ENCODE results near the gene SGF29.
"Not testable (repeated sequence)": the region's sequence is repeated elsewhere in the genome, so short reads cannot be mapped to it uniquely, and the experiment has no call there.

SGF29 gene

DNA sequence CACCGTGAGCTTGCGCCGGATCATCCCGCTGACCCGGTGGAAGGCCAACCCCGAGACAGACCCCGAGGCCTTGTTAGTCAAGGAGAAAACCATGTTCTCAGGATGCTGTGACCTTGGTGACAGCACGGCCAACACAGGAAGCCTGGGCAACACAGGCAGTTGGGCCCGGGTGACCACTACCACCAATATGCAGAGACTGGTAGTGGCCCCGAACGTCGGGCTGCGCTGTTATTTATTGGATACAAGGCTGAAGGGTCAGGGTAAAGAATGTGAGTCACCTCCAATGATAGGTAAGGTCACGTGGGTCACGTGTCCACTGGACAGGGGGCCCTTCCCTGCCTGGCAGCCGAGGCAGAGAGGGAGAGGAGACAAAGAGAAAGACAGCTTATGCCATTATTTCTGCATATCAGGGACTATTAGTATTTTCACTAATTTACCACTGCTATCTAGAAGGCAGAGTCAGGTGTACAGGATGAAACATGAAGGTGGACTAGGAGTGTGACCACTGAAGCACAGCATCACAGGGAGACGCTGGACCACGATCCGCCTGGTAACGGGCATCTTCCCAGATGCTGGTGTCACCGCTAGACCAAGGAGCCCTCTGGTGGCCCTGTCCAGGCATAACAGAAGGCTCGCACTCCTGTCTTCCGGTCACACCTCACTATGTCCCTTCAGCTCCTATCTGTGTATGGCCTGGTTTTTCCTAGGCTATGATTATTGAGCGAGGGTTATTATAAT lies 61.9 kb downstream of the SGF29 start:
- DNase-seq = peak; percentile 38

DNA sequence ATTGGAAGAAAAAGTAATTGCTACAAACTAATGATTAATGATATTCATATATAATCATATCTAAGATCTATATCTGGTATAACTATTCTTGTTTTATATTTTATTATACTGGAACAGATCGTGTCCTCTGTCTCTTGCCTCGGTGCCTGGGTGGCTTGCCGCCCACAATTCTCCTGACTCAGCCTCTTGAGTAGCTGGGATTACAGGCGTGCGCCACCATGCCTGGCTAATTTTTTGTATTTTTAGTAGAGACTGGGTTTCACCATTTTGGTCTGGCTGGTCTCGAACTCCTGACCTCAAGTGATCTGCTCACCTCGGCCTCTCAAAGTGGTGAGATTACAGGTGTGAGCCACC lies 62.5 kb downstream of the SGF29 start:
- not testable (repeated sequence) for DNase-seq

DNA sequence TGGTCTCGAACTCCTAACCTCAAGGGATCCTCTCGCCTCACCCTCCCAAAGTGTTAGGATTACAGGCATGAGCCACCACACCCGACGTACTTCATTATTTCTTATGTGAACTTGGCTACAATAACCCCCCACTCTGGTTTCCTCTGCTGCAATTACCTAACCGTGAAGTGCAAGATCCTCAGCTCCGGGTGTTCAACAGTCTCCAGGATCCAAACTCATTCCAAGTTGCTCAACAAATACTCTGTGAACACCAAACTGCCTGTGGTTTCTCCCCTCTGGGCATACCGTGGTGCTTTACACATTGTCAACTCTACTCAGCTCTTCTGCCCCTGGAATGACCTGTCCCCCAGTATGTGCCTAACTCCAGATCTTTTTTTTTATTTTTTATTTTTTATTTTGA lies 62.9 kb downstream of the SGF29 start:
- DNase-seq = no peak

DNA sequence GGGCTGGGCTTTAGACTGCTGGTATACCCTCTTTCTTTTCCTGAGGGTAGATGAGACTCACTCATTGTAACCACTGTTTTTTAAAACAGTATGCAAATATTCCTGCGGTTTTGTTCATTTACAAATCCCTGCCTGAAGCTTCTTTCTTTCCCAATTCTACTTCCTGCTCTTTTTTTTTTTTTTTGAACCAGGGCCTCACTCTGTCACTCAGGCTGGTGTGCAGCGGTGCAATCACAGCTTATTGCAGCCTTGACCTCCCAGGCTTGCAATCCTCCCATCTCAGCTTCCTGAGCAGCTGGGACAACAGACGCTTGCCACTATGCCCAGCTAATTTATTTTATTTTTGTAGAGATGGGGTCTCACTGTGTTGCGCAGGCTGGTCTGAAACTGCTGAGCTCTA lies 64.2 kb downstream of the SGF29 start:
- DNase-seq = no peak

DNA sequence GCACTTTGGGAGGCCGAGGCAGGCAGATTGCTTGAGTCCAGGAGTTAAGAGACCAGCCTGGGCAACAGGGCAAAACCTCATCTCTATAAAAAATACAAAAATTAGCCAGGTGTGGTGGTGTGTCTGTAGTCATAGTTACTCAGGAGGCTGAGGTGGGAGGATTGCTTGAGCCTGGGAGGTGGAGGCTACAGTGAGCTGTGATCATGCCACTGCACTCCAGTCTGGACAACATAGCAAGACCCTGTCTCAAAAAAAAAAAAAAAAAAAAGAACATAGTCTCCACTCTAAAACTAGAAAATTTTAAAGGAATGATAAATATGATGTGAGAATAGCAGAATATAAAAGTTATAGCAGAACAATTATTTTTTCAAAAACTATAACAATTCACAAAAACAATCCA lies 66.6 kb downstream of the SGF29 start:
- DNase-seq = not testable (repeated sequence)

DNA sequence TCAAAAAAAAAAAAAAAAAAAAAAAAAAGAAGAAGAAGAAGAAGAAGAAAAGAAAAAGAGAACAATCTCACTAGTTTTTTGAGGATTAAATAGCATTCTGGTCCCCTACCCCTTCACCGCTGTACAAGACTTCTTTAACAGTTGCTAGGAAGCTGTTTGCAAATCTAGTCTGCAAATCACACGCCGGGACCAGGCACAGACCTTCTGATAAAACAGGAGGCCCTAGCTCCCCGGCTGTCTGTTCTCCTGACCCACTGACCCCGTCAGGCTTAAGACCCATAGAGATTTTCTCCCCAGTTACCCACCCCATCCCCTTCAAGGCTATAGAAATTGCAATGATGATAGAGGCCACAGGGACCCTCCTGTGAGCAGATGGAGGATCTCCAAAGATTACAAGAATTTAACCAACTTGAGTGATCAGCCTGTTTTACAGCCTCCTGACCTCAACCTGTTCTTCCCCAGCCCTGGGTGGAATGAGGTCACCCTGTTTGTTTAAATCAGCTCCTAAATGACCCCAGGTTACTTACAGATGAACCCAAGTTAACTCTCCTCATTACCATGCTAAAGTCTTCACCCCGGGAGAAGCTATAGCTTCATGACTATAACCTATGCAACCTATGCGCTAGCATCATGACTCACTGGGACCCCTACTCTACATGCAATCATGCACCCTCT lies 67.9 kb downstream of the SGF29 start:
- no peak for DNase-seq

DNA sequence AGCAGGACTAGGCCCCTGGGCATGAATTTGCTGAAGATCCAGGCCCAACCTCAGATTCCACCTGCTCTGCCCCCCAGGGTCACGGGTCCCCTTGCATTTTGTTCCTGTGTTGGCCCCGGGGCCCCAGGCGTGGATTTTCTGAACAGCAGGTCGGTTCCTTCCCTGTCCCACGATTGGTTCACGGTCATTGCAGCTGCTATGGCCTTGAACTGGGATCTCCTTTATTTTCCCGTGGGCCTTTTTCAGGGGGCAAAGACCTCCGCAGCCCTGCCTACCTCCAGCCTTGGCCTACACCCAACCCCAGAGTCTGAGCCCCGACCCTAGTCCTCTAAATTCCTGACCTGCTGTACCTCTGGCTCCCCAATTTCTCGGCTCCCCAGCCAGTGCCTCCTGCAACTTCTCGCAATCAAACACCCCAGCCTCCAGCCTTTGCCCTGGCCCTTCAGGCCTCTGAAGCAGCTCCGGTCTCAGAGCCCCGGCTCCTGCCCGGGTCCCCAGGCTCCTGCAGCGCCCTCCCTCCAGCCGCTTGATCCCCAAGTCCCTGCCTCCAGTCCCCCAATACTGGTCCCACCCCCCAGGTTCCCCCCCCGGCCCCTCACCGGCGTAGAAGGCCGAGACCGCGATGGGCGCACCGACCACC lies 68.9 kb downstream of the SGF29 start:
- DNase-seq = not testable (repeated sequence)

DNA sequence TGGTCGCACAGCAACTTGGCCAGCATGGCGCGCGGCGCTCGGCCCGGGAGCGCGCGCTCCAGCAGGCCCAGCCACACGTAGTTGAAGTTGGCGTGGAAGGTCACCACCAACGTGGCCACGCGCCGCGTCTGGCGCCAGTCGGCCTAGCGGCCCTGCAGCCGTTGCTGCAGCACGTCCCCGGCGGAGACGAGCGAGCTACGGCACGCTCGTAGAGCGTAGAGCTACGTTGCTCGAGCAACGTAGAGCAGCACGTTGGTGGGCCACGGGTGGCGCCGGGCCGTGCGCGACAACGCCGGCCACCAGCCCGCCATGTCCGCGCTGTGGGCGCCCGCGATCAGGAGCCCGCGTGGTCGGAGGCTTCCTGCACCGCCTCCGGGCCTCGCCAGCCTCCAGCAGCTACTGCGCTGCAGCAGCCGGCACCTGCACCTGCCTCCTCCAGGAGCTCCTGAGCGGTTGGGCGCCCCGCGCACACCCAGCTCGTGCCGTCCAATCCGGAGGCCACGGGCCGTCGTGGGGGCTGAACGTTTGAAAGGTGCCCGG lies 69.5 kb downstream of the SGF29 start:
- peak; percentile 67 for DNase-seq

DNA sequence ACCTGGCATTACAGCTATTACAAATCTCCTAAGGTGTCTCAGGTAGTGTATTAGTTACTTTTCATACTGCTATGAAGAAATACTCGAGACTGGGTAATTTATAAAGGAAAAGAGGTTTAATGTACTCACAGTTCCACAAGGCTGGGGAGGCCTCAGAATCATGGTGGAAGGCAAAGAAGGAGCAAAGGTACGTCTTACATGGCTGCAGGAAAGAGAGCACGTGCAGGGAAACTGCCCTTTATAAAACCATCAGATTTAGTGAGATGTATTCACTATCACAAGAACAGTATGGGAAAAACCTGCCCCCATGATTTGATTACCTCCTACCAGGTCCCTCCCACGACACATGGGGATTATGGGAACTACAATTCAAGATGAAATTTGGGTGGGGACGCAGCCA lies 77.2 kb downstream of the SGF29 start:
- not testable (repeated sequence) for DNase-seq

DNA sequence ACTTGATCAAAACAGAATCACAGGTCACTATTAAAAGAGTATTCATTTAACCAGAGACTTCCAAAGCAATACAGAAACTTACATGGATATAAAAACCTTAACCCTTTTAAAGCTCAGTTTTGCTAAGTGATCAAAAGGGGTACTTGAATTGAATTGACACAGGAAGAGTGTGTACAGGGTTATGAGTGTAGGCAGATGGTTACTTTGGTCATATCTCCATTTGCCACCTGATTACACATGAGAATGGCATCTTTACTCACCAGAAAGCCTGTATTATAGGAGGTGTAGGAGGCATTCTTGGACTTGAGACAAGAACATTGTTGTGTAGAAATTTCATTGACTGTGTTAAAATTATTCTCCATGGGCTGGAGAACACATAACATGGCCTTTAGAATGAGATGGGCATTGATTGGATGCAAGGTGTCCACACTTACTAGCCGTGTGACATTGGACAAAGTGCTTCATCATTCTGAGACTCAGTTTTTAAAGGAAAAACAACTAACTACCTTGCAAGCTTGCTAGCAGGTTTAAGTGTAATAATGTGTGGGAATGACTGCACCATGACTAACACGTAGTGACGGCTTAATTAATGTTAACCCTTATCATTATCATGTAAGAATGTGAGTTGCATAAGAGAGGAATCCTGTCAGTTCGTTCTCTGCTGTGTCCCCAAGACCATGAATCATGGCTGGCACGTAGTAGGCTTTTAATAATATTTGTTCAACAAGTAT lies 82.5 kb downstream of the SGF29 start:
- DNase-seq = not testable (repeated sequence)

DNA sequence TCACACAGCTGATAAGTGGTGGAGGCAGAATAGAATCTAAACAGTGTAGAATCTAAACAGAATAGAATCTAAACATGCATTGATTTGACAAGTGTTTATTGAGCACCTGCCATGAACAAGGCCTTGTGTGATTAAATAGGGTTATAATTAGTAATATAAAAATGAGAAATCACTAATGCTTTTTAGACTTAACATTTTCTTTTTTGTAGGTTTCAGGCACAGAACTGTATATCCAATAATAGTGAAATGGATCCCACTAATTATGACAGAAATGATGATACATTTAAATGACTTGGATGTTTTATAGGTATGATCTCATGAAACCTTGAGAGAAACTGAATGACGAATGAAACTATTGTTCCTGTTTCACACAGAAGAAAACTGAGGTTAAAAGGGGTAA lies 84.0 kb downstream of the SGF29 start, which contains the start of gene NPIPB8:
TSS of gene NPIPB8 (plus strand) at position 301 of the 400 bp plus-strand sequence. CDS start 296 bp downstream, outside the sequence.
- DNase-seq = not testable (repeated sequence)

DNA sequence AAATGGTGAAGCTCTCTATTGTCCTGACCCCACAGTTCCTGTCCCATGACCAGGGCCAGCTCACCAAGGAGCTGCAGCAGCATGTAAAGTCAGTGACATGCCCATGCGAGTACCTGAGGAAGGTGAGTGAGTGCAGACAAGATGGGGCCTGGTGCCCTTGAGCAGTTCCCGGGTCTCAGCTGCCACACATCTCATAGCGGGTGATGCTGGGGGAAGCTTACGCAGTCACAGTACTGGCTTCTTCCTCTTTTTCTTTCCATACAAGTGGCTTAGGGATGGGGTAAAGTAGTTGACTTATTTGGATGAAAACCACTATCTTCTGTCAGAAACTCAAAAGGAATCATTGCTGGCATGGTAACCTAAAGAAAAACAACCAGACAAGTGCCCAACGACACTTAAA lies 84.6 kb downstream of the SGF29 start:
- DNase-seq = not testable (repeated sequence)

DNA sequence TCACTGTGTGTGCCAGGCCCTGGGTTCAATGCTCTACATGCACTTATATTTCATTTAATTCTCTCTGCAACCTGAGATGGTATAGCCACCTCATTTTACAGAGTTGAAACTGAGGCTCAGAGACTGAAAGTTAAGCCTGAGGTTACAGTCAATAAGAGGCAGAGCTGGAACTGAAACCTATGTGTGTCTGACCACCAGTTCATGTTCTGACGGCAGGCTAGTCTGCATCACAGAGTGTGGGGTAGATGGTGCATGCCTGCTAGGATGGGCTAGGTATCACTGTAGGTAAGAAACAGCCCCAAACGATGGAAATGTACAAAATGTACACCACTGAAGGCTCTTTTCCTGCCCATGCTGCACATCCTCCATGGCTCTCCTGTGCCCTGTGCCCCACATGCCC lies 86.2 kb downstream of the SGF29 start:
- not testable (repeated sequence) for DNase-seq

Measured in CD4-positive, alpha-beta T cell treated with Interleukin-10 for 1 hour (primary cell).